Prostate gland (tissue), 2 donors: Measurements from ENCODE around the gene PFKP. TPM values are rescaled to one million over a fixed set of nuclear protein-coding genes. Genes with fewer than 3 reads are reported as not detected.

ENCODE experiments used
- DNase-seq: peaks from one replicate; pipeline ENCODE4 v3.0.0-alpha.2; 2019; ENCODE audit warnings: low spot score
- H3K27ac ChIP-seq, 2 donors: fragments of 200-600 bp; sonication (generic); 2 replicates each; pipeline ENCODE4 v1.5.1; 2017 to 2019
- H3K27me3 ChIP-seq: fragments of 200-600 bp; sonication (generic); replicated peaks from 2 replicates; pipeline ENCODE4 v1.5.1; 2019; ENCODE audit not compliant: insufficient read depth
- H3K36me3 ChIP-seq, 2 donors: fragments of 200-600 bp; sonication (generic); 1 replicate in 1 of 2; 2 replicates in 1 of 2; pipeline versions ENCODE4 v1.5.1 to v1.8.1; 2017 to 2019
- H3K4me1 ChIP-seq: fragments of 200-600 bp; sonication (generic); replicated peaks from 2 replicates; pipeline ENCODE4 v1.5.1; 2019
- H3K4me3 ChIP-seq, 2 donors: fragments of 200-600 bp; sonication (generic); 2 replicates each; pipeline ENCODE4 v1.5.1; 2017 to 2019
- H3K9me3 ChIP-seq: fragments of 200-600 bp; sonication (generic); 2 replicates; pipeline ENCODE4 v1.5.1; 2017
- POLR2A ChIP-seq: fragments of 450-650 bp; IDR thresholded peaks from one replicate; pipeline ENCODE4 v1.6.1; 2016; ENCODE audit warnings: antibody characterized with exemption, mild to moderate bottlenecking
- POLR2AphosphoS5 ChIP-seq: sonication (generic); formaldehyde crosslinking; IDR thresholded peaks from one replicate; pipeline ENCODE4 v1.6.1; 2017; ENCODE audit warnings: antibody characterized with exemption
- WGBS: methylation state at CpG from one replicate; pipeline ENCODE4 v1.1.5; 2018; 5-methylcytosine and 5-hydroxymethylcytosine counted together
- intact Hi-C: fragments of 100-400 bp; cut with DNase I; formaldehyde crosslinking; loops from one replicate; pipeline ENCODE4 v1.14.2; 2022
- total RNA-seq, 2 donors: library from RNA; depleted of rRNA; stranded (reverse); fragments of >200 nt; gene quantifications; one replicate each; pipeline ENCODE4 v1.1.0, GENCODE V29; 2016
- TF ChIP-seq, protein P1 (sequence below), 4 experiments: fragments of 200-600 bp in 2 of 4; fragments of 450-650 bp in 2 of 4; sonication (generic) in 2 of 4; IDR thresholded peaks; 1 replicate in 3 of 4; 2 replicates in 1 of 4; pipeline ENCODE4 v1.5.1; 2016 to 2019; ENCODE audit warnings: antibody characterized with exemption in 4 of 4, mild to moderate bottlenecking in 2 of 4, moderate library complexity in 2 of 4

Gene PFKP
- total RNA-seq, 2 donors from 2014 or later, result 35.1 to 86.9 TPM

GRCh38 chr10:3110782-3111620, 43.7 kb downstream of the PFKP start:
- H3K4me1 ChIP-seq, result no peaks in the 10 kb centered on the region
- H3K4me3 ChIP-seq, result no peak overlapping the region
- TF ChIP-seq POLR2A (no peak), POLR2AphosphoS5 (no peak)
- TF ChIP-seq, protein P1, sequence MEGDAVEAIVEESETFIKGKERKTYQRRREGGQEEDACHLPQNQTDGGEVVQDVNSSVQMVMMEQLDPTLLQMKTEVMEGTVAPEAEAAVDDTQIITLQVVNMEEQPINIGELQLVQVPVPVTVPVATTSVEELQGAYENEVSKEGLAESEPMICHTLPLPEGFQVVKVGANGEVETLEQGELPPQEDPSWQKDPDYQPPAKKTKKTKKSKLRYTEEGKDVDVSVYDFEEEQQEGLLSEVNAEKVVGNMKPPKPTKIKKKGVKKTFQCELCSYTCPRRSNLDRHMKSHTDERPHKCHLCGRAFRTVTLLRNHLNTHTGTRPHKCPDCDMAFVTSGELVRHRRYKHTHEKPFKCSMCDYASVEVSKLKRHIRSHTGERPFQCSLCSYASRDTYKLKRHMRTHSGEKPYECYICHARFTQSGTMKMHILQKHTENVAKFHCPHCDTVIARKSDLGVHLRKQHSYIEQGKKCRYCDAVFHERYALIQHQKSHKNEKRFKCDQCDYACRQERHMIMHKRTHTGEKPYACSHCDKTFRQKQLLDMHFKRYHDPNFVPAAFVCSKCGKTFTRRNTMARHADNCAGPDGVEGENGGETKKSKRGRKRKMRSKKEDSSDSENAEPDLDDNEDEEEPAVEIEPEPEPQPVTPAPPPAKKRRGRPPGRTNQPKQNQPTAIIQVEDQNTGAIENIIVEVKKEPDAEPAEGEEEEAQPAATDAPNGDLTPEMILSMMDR (IDR thresholded peaks at IDR 0.05), result no peak
- H3K9me3 ChIP-seq, result no peaks in the 10 kb centered on the region
- intact Hi-C loops, result no loop called here
- 78% methylated on average over 9 of the region's 9 CpGs for whole genome bisulfite sequencing
- DNase-seq, result no peak
- H3K27me3 ChIP-seq, result no peaks in the 10 kb centered on the region
- no peak overlapping the region for H3K27ac ChIP-seq
- peaks cover 0 to 5% of the 10 kb centered on the region in 2 donors for H3K36me3 ChIP-seq

DNA sequence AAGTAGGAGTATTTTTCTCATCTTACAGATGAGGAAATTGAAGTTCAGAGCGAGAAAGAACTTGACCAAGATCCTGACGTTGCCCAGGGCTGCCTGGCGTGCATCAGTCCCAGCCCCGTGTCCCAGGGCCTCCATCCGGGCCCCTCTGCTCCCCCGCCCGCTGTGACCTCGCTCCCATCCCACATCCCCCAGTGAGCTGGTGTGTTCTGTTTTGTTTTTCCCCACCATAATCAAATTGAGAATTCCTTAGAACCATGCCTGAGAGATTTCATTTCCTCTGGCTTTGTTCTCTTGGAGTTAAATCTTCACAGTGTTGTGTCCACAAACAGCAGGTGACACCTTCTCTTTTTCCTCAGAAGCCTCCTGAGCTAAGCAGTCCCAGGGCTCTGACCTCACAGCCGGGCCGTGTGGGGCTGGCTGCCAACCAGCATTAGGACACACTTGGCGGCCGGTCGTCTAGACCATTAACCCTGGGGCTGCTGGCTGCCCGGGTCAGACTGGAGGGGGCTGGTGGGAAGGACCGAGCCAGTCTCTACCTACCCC, 44.3 kb downstream of the PFKP start:
- DNase-seq, result no peak
- no peaks in the 10 kb centered on the region for H3K27me3 ChIP-seq
- H3K4me3 ChIP-seq, result no peak overlapping the region
- 57% methylated on average over 15 of the region's 15 CpGs for WGBS
- no peaks in the 10 kb centered on the region for H3K4me1 ChIP-seq
- H3K36me3 ChIP-seq, result peaks cover 0 to 5% of the 10 kb centered on the region in 2 donors
- no peaks in the 10 kb centered on the region for H3K9me3 ChIP-seq
- intact Hi-C loops, result no loop called here
- no peak overlapping the region for H3K27ac ChIP-seq
- no peak for TF ChIP-seq POLR2A
- TF ChIP-seq, protein P1 (IDR thresholded peaks at IDR 0.05), result no peak

GRCh38 chr10:3113343-3113720, 46.0 kb downstream of the PFKP start:
- TF ChIP-seq POLR2A (no peak), POLR2AphosphoS5 (no peak)
- TF ChIP-seq, protein P1 (IDR thresholded peaks at IDR 0.05), result no peak
- WGBS, result 93% methylated on average over 19 of the region's 19 CpGs
- H3K36me3 ChIP-seq, result peaks cover 0 to 5% of the 10 kb centered on the region in 2 donors
- no peak for DNase-seq
- no peaks in the 10 kb centered on the region for H3K9me3 ChIP-seq
- H3K4me3 ChIP-seq, result no peak overlapping the region
- H3K4me1 ChIP-seq, result no peaks in the 10 kb centered on the region
- H3K27me3 ChIP-seq, result no peaks in the 10 kb centered on the region
- intact Hi-C loops, result no loop called here
- H3K27ac ChIP-seq, result no peak overlapping the region

DNA sequence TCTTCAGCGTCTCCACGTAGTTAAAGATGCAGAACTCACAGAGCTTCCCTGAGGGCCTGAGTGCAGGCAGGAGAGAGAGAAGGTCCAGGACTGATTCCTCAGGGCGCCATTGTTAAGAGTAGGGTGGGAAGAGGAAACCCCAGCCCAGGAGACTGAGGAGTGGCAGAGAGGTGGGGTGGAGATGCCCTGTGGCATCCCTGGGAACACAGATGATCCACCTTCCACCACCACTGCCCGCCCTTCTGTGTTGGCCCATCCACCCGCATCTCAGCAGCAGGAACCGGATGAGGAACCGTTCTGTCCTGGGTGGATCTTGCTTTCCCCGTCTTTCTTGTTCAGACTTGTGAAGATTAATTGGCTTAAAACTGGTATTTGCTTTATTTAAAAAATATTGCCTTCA, 48.3 kb downstream of the PFKP start:
- no peak for TF ChIP-seq POLR2A
- no peak for TF ChIP-seq POLR2AphosphoS5
- TF ChIP-seq, protein P1 (IDR thresholded peaks at IDR 0.05), result no peak
- Histone ChIP-seq H3K27me3 (no peaks in the 10 kb centered on the region), H3K36me3 (peaks cover 0 to 5% of the 10 kb centered on the region in 2 donors), H3K4me1 (no peaks in the 10 kb centered on the region), H3K4me3 (no peak overlapping the region), H3K9me3 (no peaks in the 10 kb centered on the region), H3K27ac (no peak overlapping the region)
- intact Hi-C loops, result no loop called here
- WGBS, result 80% methylated on average over 8 of the region's 8 CpGs
- no peak for DNase-seq
